GM18858 (cell line): ENCODE measurements around the gene KLHL29.
A peak's percentile ranks its signal among the peaks of the same experiment; 100 is the strongest.

Experiments
- ATAC-seq: cut with Tn5 transposase; IDR thresholded peaks from one replicate; pipeline ENCODE4 v1.9.1; 2021; ENCODE audit not compliant: unreplicated experiment

The KLHL29 gene

GRCh38 chr2:23393722-23394121 lies 8.7 kb downstream of the KLHL29 start:
- ATAC-seq: no peak

GRCh38 chr2:23394700-23395099 lies 9.7 kb downstream of the KLHL29 start:
- ATAC-seq: no peak

GRCh38 chr2:23397478-23397877 lies 12.5 kb downstream of the KLHL29 start:
- ATAC-seq: no peak

- peak; percentile 62 for ATAC-seq
Measured at GRCh38 chr2:23399674-23400261, 14.8 kb downstream of the KLHL29 start.

- ATAC-seq: no peak
Measured at GRCh38 chr2:23400703-23401102, 15.7 kb downstream of the KLHL29 start.

GRCh38 chr2:23401427-23402204 lies 16.6 kb downstream of the KLHL29 start:
- no peak for ATAC-seq

- no peak for ATAC-seq
Measured at GRCh38 chr2:23402205-23402740, 17.3 kb downstream of the KLHL29 start.

GRCh38 chr2:23404426-23404825 lies 19.4 kb downstream of the KLHL29 start:
- peak; percentile 50 for ATAC-seq

- ATAC-seq: no peak
Measured at GRCh38 chr2:23409248-23409647, 24.3 kb downstream of the KLHL29 start.

- ATAC-seq: no peak
Measured at GRCh38 chr2:23410596-23410995, 25.6 kb downstream of the KLHL29 start.

- no peak for ATAC-seq
Measured at GRCh38 chr2:23411752-23412431, 26.9 kb downstream of the KLHL29 start.

GRCh38 chr2:23412556-23413155 lies 27.7 kb downstream of the KLHL29 start:
- ATAC-seq: no peak

- no peak for ATAC-seq
Measured at GRCh38 chr2:23413641-23414040, 28.7 kb downstream of the KLHL29 start.

- no peak for ATAC-seq
Measured at GRCh38 chr2:23414106-23414505, 29.1 kb downstream of the KLHL29 start.

GRCh38 chr2:23414871-23415270 lies 29.9 kb downstream of the KLHL29 start:
- ATAC-seq: no peak

- ATAC-seq: no peak
Measured at GRCh38 chr2:23417310-23417709, 32.3 kb downstream of the KLHL29 start.

GRCh38 chr2:23418056-23418455 lies 33.1 kb downstream of the KLHL29 start:
- ATAC-seq: no peak

- no peak for ATAC-seq
Measured at GRCh38 chr2:23418461-23418911, 33.5 kb downstream of the KLHL29 start.

GRCh38 chr2:23419171-23420090 lies 34.5 kb downstream of the KLHL29 start:
- ATAC-seq: no peak

GRCh38 chr2:23420091-23420839 lies 35.3 kb downstream of the KLHL29 start:
- no peak for ATAC-seq
